Spleen (tissue), 11 donors: ENCODE data around the gene PALD1. TPM values are rescaled to one million over a fixed set of nuclear protein-coding genes. Genes with fewer than 3 reads are reported as not detected.
A peak's percentile ranks its signal among the peaks of the same experiment; 100 is the strongest.

Experiments
- DNase-seq: peaks from one replicate; pipeline ENCODE4 v3.0.0-alpha.2; 2020
- H3K27ac ChIP-seq, 8 donors: fragments of 200-600 bp; sonication (generic) in 7 of 8; 1 replicate in 4 of 8; 2 replicates in 4 of 8; pipeline versions ENCODE4 v1.5.0 to v1.8.0; 2016 to 2021; ENCODE audit warnings: inconsistent platforms in 4 of 8, mild to moderate bottlenecking in 4 of 8, moderate library complexity in 1 of 8
- H3K27me3 ChIP-seq, 7 donors: fragments of 200-600 bp; sonication (generic) in 6 of 7; replicated peaks in 1 of 7; 1 replicate in 4 of 7; 2 replicates in 3 of 7; pipeline versions ENCODE4 v1.5.0 to v1.8.0; 2016 to 2021; ENCODE audit warnings: inconsistent platforms in 3 of 7, mild to moderate bottlenecking in 1 of 7
- H3K36me3 ChIP-seq, 6 donors: fragments of 200-600 bp; sonication (generic) in 5 of 6; 1 replicate in 4 of 6; 2 replicates in 2 of 6; pipeline versions ENCODE4 v1.5.0 to v1.8.0; 2016 to 2021; ENCODE audit warnings: inconsistent platforms in 2 of 6
- H3K4me1 ChIP-seq, 6 donors: fragments of 200-600 bp; sonication (generic) in 5 of 6; 1 replicate in 3 of 6; 2 replicates in 3 of 6; pipeline versions ENCODE4 v1.5.0 to v1.8.0; 2016 to 2021; ENCODE audit warnings: inconsistent platforms in 3 of 6
- H3K4me3 ChIP-seq, 8 donors: fragments of 200-600 bp; sonication (generic) in 7 of 8; 1 replicate in 4 of 8; 2 replicates in 4 of 8; pipeline versions ENCODE4 v1.5.0 to v1.8.0; 2016 to 2021; ENCODE audit warnings: inconsistent platforms in 4 of 8, mild to moderate bottlenecking in 4 of 8, moderate library complexity in 2 of 8
- H3K9me3 ChIP-seq, 8 donors: fragments of 200-600 bp; sonication (generic) in 7 of 8; 1 replicate in 4 of 8; 2 replicates in 4 of 8; pipeline versions ENCODE4 v1.5.0 to v1.8.0; 2016 to 2021; ENCODE audit warnings: inconsistent platforms in 4 of 8
- POLR2A ChIP-seq, 3 donors: fragments of 450-650 bp; IDR thresholded peaks; one replicate each; pipeline ENCODE4 v1.5.1; 2017; ENCODE audit warnings: antibody characterized with exemption in 3 of 3, mild to moderate bottlenecking in 1 of 3
- POLR2AphosphoS5 ChIP-seq, 3 donors: sonication (generic); formaldehyde crosslinking; IDR thresholded peaks; one replicate each; pipeline ENCODE4 v1.5.1; 2017; ENCODE audit warnings: antibody characterized with exemption in 3 of 3
- WGBS, 5 donors: extraction: QIAGEN DNeasy Blood & Tissue Kit in 3 of 5; methylation state at CpG; one replicate each; pipeline versions ENCODE4 v1.1.5 to v1.1.7; 2013 to 2018; 5-methylcytosine and 5-hydroxymethylcytosine counted together
- intact Hi-C: fragments of 100-400 bp; cut with DNase I; formaldehyde crosslinking; loops from one replicate; pipeline ENCODE4 v1.15.0; 2023; ENCODE audit warnings: low total_unique reads
- polyA plus RNA-seq, 3 donors: library from polyadenylated mRNA; stranded (reverse); fragments of 200-250 nt; gene quantifications; one replicate each; pipeline ENCODE4 v1.2.1, GENCODE V29; 2013
- total RNA-seq, 7 donors: library from RNA; depleted of rRNA in 3 of 7; stranded (reverse); fragments of >200 nt in 3 of 7; fragmentation: NEBNext Ultra II Directional in 4 of 7; extraction: Animal tissue kit (Norgen Biotek cat#: 25700) in 4 of 7; gene quantifications; one replicate each; pipeline versions ENCODE4 v1.1.0 to v1.2.1, GENCODE V29; 2016 to 2021
- TF ChIP-seq, protein P1 (sequence below), 11 experiments: fragments of 200-600 bp in 7 of 11; fragments of 450-650 bp in 4 of 11; sonication (generic) in 4 of 11; IDR thresholded peaks in 8 of 11; conservative IDR thresholded peaks in 3 of 11; 1 replicate in 7 of 11; 2 replicates in 4 of 11; pipeline versions ENCODE4 v1.4.0 to v1.8.0; 2016 to 2021; ENCODE audit warnings: antibody characterized with exemption in 11 of 11, inconsistent platforms in 4 of 11, mild to moderate bottlenecking in 1 of 11
- donor health status: healthy with polysubstance abuse.
- donor health status: DM: no; HTN: no; CAD: no; lungs with moderate emphysema.
- donor health status: DM: no; HTN: no; CAD: no.
- donor health status: Bipolar disorder and iron deficiency.
- donor health status: healthy.
- donor health status: DM: no; HTN: no; CAD: no.
- donor health status: DM: yes; HTN: yes; CAD: no.

Gene PALD1
- total and polyA plus RNA-seq, 10 donors, result 7.7 to 27.8 (median 19.5) TPM

DNA sequence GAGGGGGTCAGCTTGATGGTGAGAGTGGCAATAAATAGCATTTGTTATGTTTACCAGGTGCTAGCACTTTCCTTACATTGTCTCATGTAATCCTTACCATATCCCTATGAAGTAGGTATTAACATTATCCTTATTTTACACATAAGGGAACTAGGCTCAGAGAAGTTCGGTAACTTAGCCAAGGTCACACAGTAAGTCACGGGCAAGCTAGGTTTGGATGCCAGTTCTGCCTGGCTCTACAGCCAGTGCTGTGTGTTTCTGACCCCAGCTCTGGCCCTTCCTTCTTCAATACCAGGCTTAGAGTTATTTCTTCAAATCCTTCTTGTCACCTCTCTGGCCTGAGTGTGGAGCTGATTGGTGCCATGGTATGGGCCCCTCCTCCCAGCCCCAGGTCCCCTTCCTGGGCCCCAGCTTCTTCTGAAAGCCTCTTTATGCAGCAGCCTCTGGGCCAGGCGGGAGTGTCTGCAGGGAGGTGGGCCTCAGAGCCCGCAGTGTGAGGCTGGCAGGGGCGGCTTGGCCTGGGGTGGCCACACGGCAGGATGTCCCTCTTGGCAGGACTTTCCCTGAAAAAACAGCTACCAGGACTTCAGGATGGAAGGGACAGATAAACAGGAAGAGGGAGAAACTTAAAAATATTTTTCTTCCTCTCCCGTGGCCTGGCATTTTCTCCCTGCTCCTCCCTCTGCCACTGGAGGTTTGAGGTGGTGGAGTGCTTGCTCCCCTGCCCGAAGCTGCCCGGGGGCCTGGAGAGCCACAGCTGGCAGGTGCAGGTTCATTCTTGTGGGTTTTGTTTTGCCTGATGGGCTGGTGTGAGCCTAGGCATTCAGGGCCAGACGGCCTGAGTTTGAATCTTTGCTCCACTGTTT, 20.6 kb downstream of the PALD1 start:
- no peaks in the 10 kb centered on the region for H3K27me3 ChIP-seq
- peak overlapping the region; percentile 45 to 80 (median 71) for H3K27ac ChIP-seq
- H3K36me3 ChIP-seq, result no peaks in the 10 kb centered on the region
- H3K9me3 ChIP-seq, result no peaks in the 10 kb centered on the region
- TF ChIP-seq POLR2AphosphoS5 (IDR thresholded peaks at IDR 0.05), result peak; percentile 27 to 68 (median 63)
- TF ChIP-seq, protein P1, sequence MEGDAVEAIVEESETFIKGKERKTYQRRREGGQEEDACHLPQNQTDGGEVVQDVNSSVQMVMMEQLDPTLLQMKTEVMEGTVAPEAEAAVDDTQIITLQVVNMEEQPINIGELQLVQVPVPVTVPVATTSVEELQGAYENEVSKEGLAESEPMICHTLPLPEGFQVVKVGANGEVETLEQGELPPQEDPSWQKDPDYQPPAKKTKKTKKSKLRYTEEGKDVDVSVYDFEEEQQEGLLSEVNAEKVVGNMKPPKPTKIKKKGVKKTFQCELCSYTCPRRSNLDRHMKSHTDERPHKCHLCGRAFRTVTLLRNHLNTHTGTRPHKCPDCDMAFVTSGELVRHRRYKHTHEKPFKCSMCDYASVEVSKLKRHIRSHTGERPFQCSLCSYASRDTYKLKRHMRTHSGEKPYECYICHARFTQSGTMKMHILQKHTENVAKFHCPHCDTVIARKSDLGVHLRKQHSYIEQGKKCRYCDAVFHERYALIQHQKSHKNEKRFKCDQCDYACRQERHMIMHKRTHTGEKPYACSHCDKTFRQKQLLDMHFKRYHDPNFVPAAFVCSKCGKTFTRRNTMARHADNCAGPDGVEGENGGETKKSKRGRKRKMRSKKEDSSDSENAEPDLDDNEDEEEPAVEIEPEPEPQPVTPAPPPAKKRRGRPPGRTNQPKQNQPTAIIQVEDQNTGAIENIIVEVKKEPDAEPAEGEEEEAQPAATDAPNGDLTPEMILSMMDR (IDR thresholded peaks at IDR 0.05 in 8 of 11, conservative IDR thresholded peaks at IDR 0.05 in 3 of 11), result no peak
- TF ChIP-seq POLR2A (IDR thresholded peaks at IDR 0.05), result no peak
- WGBS, 5 donors, result 36 to 52% (median 46%) methylated on average over 10 of the region's 10 CpGs
- intact Hi-C loops, result no loop called here
- H3K4me1 ChIP-seq, result peaks cover 36 to 90% (median 68%) of the 10 kb centered on the region in 6 donors
- H3K4me3 ChIP-seq, result no peak overlapping the region
- DNase-seq, result no peak

DNA sequence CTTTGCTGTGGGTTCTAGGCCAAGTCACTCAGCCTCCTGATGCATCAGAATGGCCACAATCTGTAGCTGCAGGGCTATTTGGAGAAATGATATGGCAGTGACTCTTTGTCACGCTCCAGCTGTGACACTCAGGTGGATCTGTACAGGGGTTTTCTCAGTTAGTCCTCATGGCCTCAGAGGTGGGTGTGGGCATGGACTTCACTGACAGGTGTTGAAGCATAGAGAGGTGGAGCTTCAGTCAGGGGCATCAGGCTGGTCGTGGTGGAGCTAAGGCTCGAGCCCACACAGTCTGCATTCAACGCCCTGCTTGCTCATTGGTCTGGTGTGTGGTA, 21.2 kb downstream of the PALD1 start:
- 49 to 70% (median 63%) methylated on average over 4 of the region's 4 CpGs for WGBS, 5 donors
- no peak overlapping the region for H3K4me3 ChIP-seq
- intact Hi-C loops, result no loop called here
- H3K4me1 ChIP-seq, result peaks cover 30 to 84% (median 62%) of the 10 kb centered on the region in 6 donors
- H3K36me3 ChIP-seq, result no peaks in the 10 kb centered on the region
- TF ChIP-seq POLR2AphosphoS5 (IDR thresholded peaks at IDR 0.05) (no peak), POLR2A (IDR thresholded peaks at IDR 0.05) (no peak)
- TF ChIP-seq, protein P1 (IDR thresholded peaks at IDR 0.05 in 8 of 11, conservative IDR thresholded peaks at IDR 0.05 in 3 of 11), result no peak
- no peaks in the 10 kb centered on the region for H3K27me3 ChIP-seq
- H3K9me3 ChIP-seq, result no peaks in the 10 kb centered on the region
- peak overlapping the region; percentile 45 to 80 (median 71) for H3K27ac ChIP-seq
- DNase-seq, result no peak

DNA sequence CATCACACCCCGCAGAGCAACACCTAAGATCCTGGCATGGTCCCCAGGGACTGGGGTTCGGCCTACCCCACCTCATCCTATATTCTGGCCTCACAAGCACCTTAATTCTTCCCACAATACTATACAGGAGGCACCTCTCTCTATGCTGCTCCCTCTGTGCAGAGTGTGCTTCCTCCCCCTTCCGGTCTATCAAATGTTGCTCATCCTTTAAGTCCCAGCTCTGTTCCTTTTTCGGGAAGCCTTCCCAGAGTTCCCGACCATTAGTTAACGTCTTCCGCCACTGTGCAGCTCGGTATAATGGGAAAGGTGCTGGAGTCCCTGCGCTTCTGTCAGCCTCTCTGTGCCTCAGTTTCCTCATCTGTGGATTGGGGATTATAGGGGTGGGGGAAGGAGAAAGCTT, 21.8 kb downstream of the PALD1 start:
- H3K4me1 ChIP-seq, result peaks cover 30 to 79% (median 56%) of the 10 kb centered on the region in 6 donors
- WGBS, 5 donors, result 56 to 82% (median 75%) methylated on average over 9 of the region's 9 CpGs
- TF ChIP-seq, protein P1 (IDR thresholded peaks at IDR 0.05 in 8 of 11, conservative IDR thresholded peaks at IDR 0.05 in 3 of 11), result no peak
- TF ChIP-seq POLR2AphosphoS5 (IDR thresholded peaks at IDR 0.05), result no peak
- no peak for TF ChIP-seq POLR2A (IDR thresholded peaks at IDR 0.05)

DNA sequence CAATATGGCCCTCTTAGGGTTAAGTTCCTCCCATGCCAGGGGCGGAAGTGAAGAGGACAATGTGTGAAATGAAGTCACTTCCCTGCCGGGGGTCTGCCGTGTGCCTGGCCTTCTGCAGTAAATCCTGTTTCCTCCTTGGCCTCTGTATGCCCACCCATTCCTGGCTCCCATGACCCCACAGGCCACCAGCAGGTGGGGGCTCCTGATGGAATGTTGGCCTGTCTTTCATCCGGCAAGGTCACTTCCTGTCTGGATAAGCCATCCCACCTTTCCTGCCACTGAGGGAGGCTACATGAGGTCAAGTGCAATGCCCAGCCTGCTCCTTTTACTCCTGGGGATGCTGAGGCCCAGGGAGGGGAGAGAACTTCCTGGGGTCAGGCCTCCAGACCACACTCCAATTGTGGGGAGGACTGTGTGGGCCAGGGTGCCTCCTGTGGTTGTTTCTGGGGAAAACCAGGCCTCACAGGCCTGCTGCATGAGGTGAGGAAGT, 22.3 kb downstream of the PALD1 start:
- H3K9me3 ChIP-seq, result no peaks in the 10 kb centered on the region
- no peak overlapping the region for H3K4me3 ChIP-seq
- peaks cover 30 to 74% (median 53%) of the 10 kb centered on the region in 6 donors for H3K4me1 ChIP-seq
- peak overlapping the region in 6 of 8 donors; percentile 43 to 80 (median 72) for H3K27ac ChIP-seq
- intact Hi-C loops, result no loop called here
- H3K36me3 ChIP-seq, result no peaks in the 10 kb centered on the region
- H3K27me3 ChIP-seq, result no peaks in the 10 kb centered on the region
- 27 to 51% (median 36%) methylated on average over 4 of the region's 4 CpGs for WGBS, 5 donors
- no peak for DNase-seq
- TF ChIP-seq POLR2AphosphoS5 (IDR thresholded peaks at IDR 0.05) (peak; percentile 34 to 87 (median 85)), POLR2A (IDR thresholded peaks at IDR 0.05) (no peak)
- TF ChIP-seq, protein P1 (IDR thresholded peaks at IDR 0.05 in 8 of 11, conservative IDR thresholded peaks at IDR 0.05 in 3 of 11), result no peak

More for the DNA sequence above, 21.8 kb downstream of the PALD1 start:
- Histone ChIP-seq H3K4me3 (no peak overlapping the region), H3K36me3 (no peaks in the 10 kb centered on the region), H3K9me3 (no peaks in the 10 kb centered on the region), H3K27ac (peak overlapping the region in 6 of 8 donors; percentile 45 to 80 (median 72)), H3K27me3 (no peaks in the 10 kb centered on the region)
- DNase-seq, result no peak
- intact Hi-C loops, result no loop called here
